Activated T-helper 2 cell treated with anti-CD3 and anti-CD28 coated beads, Interferon-gamma antibody, Interleukin-2, Interleukin-4, amounts not matched to agents 10 μg/mL and 5 μg/mL and 100 μg/mL, durations not matched to agents 14 hours and 24 hours and 36 hours (primary cell): ENCODE results near the gene NUMA1. TPM values are rescaled to one million over a fixed set of nuclear protein-coding genes. Genes with fewer than 3 reads are reported as not detected.
A peak's percentile ranks its signal among the peaks of the same experiment; 100 is the strongest.

Source experiments
- DNase-seq: peaks from one replicate; pipeline ENCODE4 v3.0.0; 2021; ENCODE audit warnings: low spot score
- H3K27ac Mint-ChIP-seq: one replicate; pipeline ENCODE4 v1.8.0; 2021; ENCODE audit warnings: mixed read lengths
- H3K27me3 Mint-ChIP-seq: one replicate; pipeline ENCODE4 v1.8.0; 2021; ENCODE audit warnings: low read depth, mixed read lengths
- H3K36me3 Mint-ChIP-seq: one replicate; pipeline ENCODE4 v1.8.0; 2021; ENCODE audit warnings: low read depth, mixed read lengths
- H3K4me1 Mint-ChIP-seq: one replicate; pipeline ENCODE4 v1.8.0; 2021; ENCODE audit warnings: low read depth, mixed read lengths
- H3K4me3 Mint-ChIP-seq: one replicate; pipeline ENCODE4 v1.8.0; 2021; ENCODE audit warnings: low read depth, mild to moderate bottlenecking, moderate library complexity, mixed read lengths
- H3K9me3 Mint-ChIP-seq: one replicate; pipeline ENCODE4 v1.8.0; 2021; ENCODE audit warnings: mixed read lengths
- intact Hi-C: fragments of 100-400 bp; cut with micrococcal nuclease; formaldehyde crosslinking; loops from one replicate; pipeline ENCODE4 v1.15.1; 2023
- total RNA-seq: library from RNA; stranded (reverse); gene quantifications from 2 replicates; pipeline ENCODE4 v1.2.3, GENCODE V29; 2022

The NUMA1 gene
- total RNA-seq, 1 donor from 2014 or later, result 174 TPM

GRCh38 chr11:71979602-71980001 is 100.7 kb downstream of the NUMA1 start:
- Mint-ChIP-seq H3K27ac (no peak overlapping the region), H3K9me3 (no peaks in the 10 kb centered on the region), H3K27me3 (no peaks in the 10 kb centered on the region), H3K36me3 (peaks cover 28% of the 10 kb centered on the region), H3K4me1 (peaks cover 2% of the 10 kb centered on the region), H3K4me3 (no peak overlapping the region)
- DNase-seq, result no peak
- intact Hi-C loops, result loop anchor here (5.0 kb wide), 2 partner anchors 203 to 453 kb away; partner anchors contain the start of gene CLPB

DNA sequence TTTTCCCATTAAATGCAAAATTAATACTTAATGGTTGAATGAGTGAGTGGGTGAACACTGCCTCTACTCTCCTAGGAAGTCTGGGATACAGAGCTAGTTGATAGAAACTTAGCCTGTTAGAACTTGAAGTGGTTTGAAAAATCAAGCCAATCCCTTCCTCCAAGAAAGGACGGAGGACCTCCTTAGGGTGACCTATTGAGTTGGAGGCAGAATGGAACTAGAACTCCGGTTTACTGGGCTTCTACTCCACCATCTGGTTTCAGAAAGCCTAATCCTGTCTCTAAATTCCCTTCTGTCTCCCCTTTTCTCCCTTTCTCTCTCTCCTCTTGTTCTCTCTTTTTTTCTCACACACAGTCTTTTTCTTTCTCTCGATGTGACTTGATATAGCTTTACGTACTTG is 101.2 kb downstream of the NUMA1 start:
- no peaks in the 10 kb centered on the region for H3K27me3 Mint-ChIP-seq
- intact Hi-C loops, result loop anchor here (5.0 kb wide), 2 partner anchors 203 to 453 kb away; partner anchors contain the start of gene CLPB
- H3K36me3 Mint-ChIP-seq, result peaks cover 29% of the 10 kb centered on the region
- no peaks in the 10 kb centered on the region for H3K9me3 Mint-ChIP-seq
- DNase-seq, result no peak
- no peak overlapping the region for H3K27ac Mint-ChIP-seq
- peaks cover 2% of the 10 kb centered on the region for H3K4me1 Mint-ChIP-seq
- H3K4me3 Mint-ChIP-seq, result no peak overlapping the region

- H3K4me3 Mint-ChIP-seq, result no peak overlapping the region
- no peaks in the 10 kb centered on the region for H3K27me3 Mint-ChIP-seq
- no peak overlapping the region for H3K27ac Mint-ChIP-seq
- peaks cover 2% of the 10 kb centered on the region for H3K4me1 Mint-ChIP-seq
- peaks cover 19% of the 10 kb centered on the region for H3K36me3 Mint-ChIP-seq
- intact Hi-C loops, result loop anchor here (5.0 kb wide), 2 partner anchors 204 to 454 kb away; partner anchors contain the start of gene CLPB
- H3K9me3 Mint-ChIP-seq, result no peaks in the 10 kb centered on the region
- peak; percentile 39 for DNase-seq
Observed at GRCh38 chr11:71977743-71978418, 102.5 kb downstream of the NUMA1 start.

- peaks cover 15% of the 10 kb centered on the region for H3K36me3 Mint-ChIP-seq
- H3K27ac Mint-ChIP-seq, result no peak overlapping the region
- H3K27me3 Mint-ChIP-seq, result no peaks in the 10 kb centered on the region
- peaks cover 2% of the 10 kb centered on the region for H3K4me1 Mint-ChIP-seq
- no peak for DNase-seq
- no peaks in the 10 kb centered on the region for H3K9me3 Mint-ChIP-seq
- intact Hi-C loops, result loop anchor here (5.0 kb wide), 2 partner anchors 205 to 455 kb away; partner anchors contain the start of gene CLPB
- H3K4me3 Mint-ChIP-seq, result no peak overlapping the region
Observed at GRCh38 chr11:71977090-71977489, 103.3 kb downstream of the NUMA1 start.

- intact Hi-C loops, result loop anchor here (5.0 kb wide), 2 partner anchors 206 to 456 kb away; partner anchors contain the start of gene CLPB
- no peak for DNase-seq
- Mint-ChIP-seq H3K27ac (no peak overlapping the region), H3K4me3 (no peak overlapping the region), H3K9me3 (no peaks in the 10 kb centered on the region), H3K4me1 (peaks cover 2% of the 10 kb centered on the region), H3K36me3 (peaks cover 18% of the 10 kb centered on the region), H3K27me3 (no peaks in the 10 kb centered on the region)
Observed at GRCh38 chr11:71976551-71976950, 103.8 kb downstream of the NUMA1 start.

DNA sequence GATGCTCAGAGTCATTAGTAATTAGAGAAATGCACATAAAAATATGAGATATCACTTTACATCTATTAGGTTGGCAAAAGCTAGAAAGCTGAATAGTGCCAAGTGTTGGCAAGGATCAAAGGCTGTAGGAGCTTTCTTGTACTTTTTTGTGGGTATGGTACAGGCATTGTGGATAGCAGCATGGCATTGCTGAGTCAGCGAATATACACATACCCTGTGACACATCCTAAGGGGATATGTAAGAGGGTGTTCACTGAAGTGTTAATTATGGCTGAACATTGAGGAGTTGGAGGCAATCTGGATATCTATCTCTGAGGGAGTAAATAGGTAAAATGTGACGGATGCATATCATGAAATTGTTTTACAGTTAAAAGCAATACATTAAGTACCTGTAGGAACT is 108.7 kb downstream of the NUMA1 start:
- Mint-ChIP-seq H3K4me3 (no peak overlapping the region), H3K27me3 (no peaks in the 10 kb centered on the region), H3K36me3 (peaks cover 24% of the 10 kb centered on the region), H3K27ac (no peak overlapping the region), H3K9me3 (no peaks in the 10 kb centered on the region), H3K4me1 (peaks cover 6% of the 10 kb centered on the region)
- no peak for DNase-seq
- intact Hi-C loops, result no loop called here

GRCh38 chr11:71964641-71965040 is 115.7 kb downstream of the NUMA1 start:
- Mint-ChIP-seq H3K4me1 (peaks cover 22% of the 10 kb centered on the region), H3K27ac (no peak overlapping the region), H3K36me3 (peaks cover 40% of the 10 kb centered on the region), H3K4me3 (no peak overlapping the region), H3K27me3 (no peaks in the 10 kb centered on the region), H3K9me3 (peaks cover 3% of the 10 kb centered on the region)
- intact Hi-C loops, result no loop called here
- no peak for DNase-seq

DNA sequence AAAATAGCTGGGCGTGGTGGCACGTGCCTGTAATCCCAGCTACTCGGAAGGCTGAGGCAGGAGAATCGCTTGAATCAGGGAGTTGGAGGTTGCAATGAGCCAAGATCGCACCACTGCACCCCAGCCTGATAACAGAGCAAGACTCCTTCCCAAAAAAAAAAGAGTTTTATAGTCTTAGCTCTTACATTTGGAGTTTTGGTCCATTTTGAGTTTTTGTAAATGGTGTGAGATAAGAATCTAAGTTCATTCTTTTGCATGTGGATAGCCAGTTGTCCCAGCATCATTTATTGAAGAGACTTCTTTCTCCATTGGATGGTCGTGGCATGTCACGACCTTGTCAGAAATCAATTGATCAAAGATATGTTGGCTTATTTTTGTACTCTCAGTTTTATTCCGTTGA is 116.9 kb downstream of the NUMA1 start:
- Mint-ChIP-seq H3K27me3 (no peaks in the 10 kb centered on the region), H3K9me3 (peaks cover 3% of the 10 kb centered on the region), H3K4me3 (no peak overlapping the region), H3K36me3 (peaks cover 38% of the 10 kb centered on the region), H3K27ac (peak overlapping the region; percentile 2), H3K4me1 (peaks cover 20% of the 10 kb centered on the region)
- intact Hi-C loops, result loop anchor here (2.0 kb wide), 1 partner anchor 17 kb away; no protein-coding TSS in a partner anchor
- no peak for DNase-seq

DNA sequence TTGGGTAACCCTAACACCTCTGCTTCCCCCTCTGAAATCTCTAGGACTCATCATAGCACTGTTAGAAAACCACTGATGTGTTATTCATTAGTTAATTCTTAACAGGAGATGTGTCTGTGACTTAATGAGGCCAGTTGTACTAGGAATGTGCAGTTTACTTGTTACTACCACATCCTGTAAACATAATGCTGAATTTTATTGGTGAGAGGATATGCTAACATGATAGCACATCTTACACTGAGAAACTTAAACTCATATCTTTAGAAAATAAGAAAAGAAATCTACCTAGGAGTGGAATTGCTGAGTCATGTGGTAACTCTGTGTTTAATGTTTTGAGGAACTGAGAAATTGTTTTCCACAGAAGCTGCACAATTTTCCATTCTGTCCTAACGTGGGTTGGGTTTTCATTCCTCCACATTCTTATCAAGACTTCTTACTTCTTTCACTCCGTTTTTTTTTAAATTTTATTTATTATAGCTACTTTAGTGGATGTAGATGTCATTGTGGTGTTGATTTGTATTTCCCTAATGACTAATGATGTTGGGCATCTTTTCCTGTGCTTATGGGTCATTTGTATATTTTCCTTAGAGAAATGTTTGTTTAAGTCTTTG is 117.8 kb downstream of the NUMA1 start:
- H3K36me3 Mint-ChIP-seq, result peaks cover 33% of the 10 kb centered on the region
- no peak for DNase-seq
- intact Hi-C loops, result loop anchor here (1.0 to 2.0 kb wide), 2 partner anchors 16 to 34 kb away; partner anchors contain the start of gene XNDC1N
- H3K4me3 Mint-ChIP-seq, result peak overlapping the region; percentile 17
- peak overlapping the region; percentile 82 for H3K27ac Mint-ChIP-seq
- no peaks in the 10 kb centered on the region for H3K27me3 Mint-ChIP-seq
- H3K4me1 Mint-ChIP-seq, result peaks cover 24% of the 10 kb centered on the region
- peaks cover 3% of the 10 kb centered on the region for H3K9me3 Mint-ChIP-seq

DNA sequence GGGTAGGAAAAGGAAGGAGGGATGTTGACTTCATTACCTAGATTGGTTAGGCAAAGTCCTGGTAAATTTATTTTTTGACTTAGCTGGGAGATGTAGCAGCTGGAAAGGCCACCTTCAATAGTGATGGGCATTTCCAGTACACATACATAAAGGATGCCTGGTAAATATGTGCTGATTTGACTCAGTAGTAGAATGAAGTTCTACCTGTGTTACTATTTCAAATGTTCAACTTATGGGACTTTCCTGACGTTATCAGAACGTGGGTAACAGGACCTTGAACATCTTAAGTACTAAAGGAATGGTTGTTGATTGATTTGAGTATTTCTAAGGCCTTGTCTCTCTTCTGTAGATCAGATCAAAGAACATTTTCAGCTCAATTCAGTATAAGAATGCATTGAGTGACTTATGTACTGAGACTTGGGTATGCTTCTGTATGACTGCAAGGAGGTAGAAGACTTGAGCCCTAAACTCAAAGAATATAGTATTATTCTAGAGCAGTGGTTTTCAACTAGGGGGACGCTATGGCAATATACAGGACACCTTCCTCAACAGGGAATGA is 124.4 kb downstream of the NUMA1 start:
- Mint-ChIP-seq H3K9me3 (peaks cover 2% of the 10 kb centered on the region), H3K4me3 (no peak overlapping the region), H3K27me3 (no peaks in the 10 kb centered on the region), H3K4me1 (peaks cover 17% of the 10 kb centered on the region), H3K27ac (no peak overlapping the region), H3K36me3 (peaks cover 11% of the 10 kb centered on the region)
- DNase-seq, result no peak
- intact Hi-C loops, result no loop called here

Other genes with a start within 250 kb of the NUMA1 start
- not detected in 2 replicates for gene DEFB108B, start 247.3 kb downstream of the NUMA1 start, total RNA-seq
- gene DEFB131B, start 202.1 kb downstream of the NUMA1 start, total RNA-seq, result not detected in 2 replicates
- 14.7 and 15.1 TPM in 2 replicates for gene XNDC1N, start 151.9 kb downstream of the NUMA1 start, total RNA-seq
- 49.1 and 51.3 TPM in 2 replicates for gene RNF121, start 151.5 kb downstream of the NUMA1 start, total RNA-seq
- gene IL18BP, start 81.6 kb downstream of the NUMA1 start, total RNA-seq, result 12.6 and 13.5 TPM in 2 replicates
- gene LRRC51, start 308 bp upstream of the NUMA1 start, total RNA-seq, result 7.9 and 9.2 TPM in 2 replicates
- gene LAMTOR1, start 22.8 kb upstream of the NUMA1 start, total RNA-seq, result 95.1 and 100 TPM in 2 replicates
- gene TOMT, start 25.4 kb upstream of the NUMA1 start, total RNA-seq, result 0.18 TPM in 1 of 2 replicates, not detected in the other
- 61.6 and 67.9 TPM in 2 replicates for gene ANAPC15, start 32.2 kb upstream of the NUMA1 start, total RNA-seq
- 0.18 and 0.51 TPM in 2 replicates for gene FOLR3, start 55.2 kb upstream of the NUMA1 start, total RNA-seq
- not detected in 2 replicates for gene FOLR1, start 111.6 kb upstream of the NUMA1 start, total RNA-seq
- not detected in 2 replicates for gene FOLR2, start 136.3 kb upstream of the NUMA1 start, total RNA-seq
- 176 TPM in 2 replicates for gene INPPL1, start 144.2 kb upstream of the NUMA1 start, total RNA-seq
- gene PHOX2A, start 163.6 kb upstream of the NUMA1 start, total RNA-seq, result not detected in 2 replicates